HCT116 (cell line): ENCODE measurements around the gene DCTN4. TPM values are rescaled to one million over a fixed set of nuclear protein-coding genes. Genes with fewer than 3 reads are reported as not detected.

ENCODE experiments used
- ATAC-seq: fragments of 200-7000 bp; cut with Tn5 transposase; 2 replicates; pipeline ENCODE4 v1.9.1; 2020; ENCODE audit warnings: mild to moderate bottlenecking, moderate library complexity
- BruUV-seq: library from RNA; stranded (reverse); fragments of 400-500 nt; replicated peaks from 2 replicates; lab custom pipeline; 2021; lab: Mats Ljungman, UMichigan
- CTCF ChIA-PET: fragments of 300-600 bp; sonication (Branson Sonifier 250); formaldehyde crosslinking; loops from one replicate; lab custom pipeline; 2021; ENCODE audit warnings: antibody characterized with exemption; lab: Charles Lee
- POLR2A ChIA-PET: fragments of 300-600, 350-600 bp; sonication (Branson Sonifier 250); formaldehyde crosslinking; loops from one replicate; lab custom pipeline; 2021; ENCODE audit warnings: antibody characterized with exemption; lab: Charles Lee
- RAD21 ChIA-PET, 2 experiments: fragments of 300-600 bp; sonication (Branson Sonifier 250); formaldehyde crosslinking; loops; one replicate each; lab custom pipeline; 2023; ENCODE audit warnings: low total read pairs in 2 of 2; ENCODE audit not compliant: uncharacterized antibody in 2 of 2, unreplicated experiment in 2 of 2, low non-redundant PET in 1 of 2; lab: Charles Lee
- DNase-seq: peaks from one replicate; pipeline ENCODE4 v3.0.0-alpha.2; 2010; ENCODE audit warnings: low read depth, low spot score
- H2AFZ ChIP-seq: fragments of 200-600 bp; shearing (Covaris generic), sonication (generic); 2 replicates; pipeline ENCODE4 v1.6.1; 2017; ENCODE audit warnings: low read depth, mixed run types, mixed read lengths, antibody characterized with exemption, low read length; ENCODE audit not compliant: poor library complexity, severe bottlenecking
- H3K27ac ChIP-seq: 2 replicates; pipeline ENCODE4 v1.5.1; 2012; ENCODE audit warnings: low read depth, low read length
- H3K27me3 ChIP-seq: fragments of 200-600 bp; sonication (generic); 2 replicates; pipeline ENCODE4 v1.6.1; 2016; ENCODE audit warnings: mixed run types, low read length, mixed read lengths; ENCODE audit not compliant: insufficient read depth
- H3K36me3 ChIP-seq, 2 experiments: fragments of 200-500 bp in 1 of 2; fragments of 200-600 bp in 1 of 2; sonication (Bioruptor generic) in 1 of 2; sonication (generic) in 1 of 2; 2 replicates each; pipeline versions ENCODE4 v1.5.1 to v1.6.1; 2014 to 2016; ENCODE audit warnings: low read length in 2 of 2, inconsistent platforms in 1 of 2, mixed read lengths in 1 of 2, mixed run types in 1 of 2; ENCODE audit not compliant: insufficient read depth in 2 of 2, control insufficient read depth in 1 of 2
- H3K4me1 ChIP-seq, 2 experiments: fragments of 200-600 bp in 1 of 2; sonication (generic) in 1 of 2; 2 replicates each; pipeline versions ENCODE4 v1.5.1 to v1.6.1; 2012 to 2017; ENCODE audit warnings: low read length in 2 of 2, inconsistent platforms in 1 of 2, mild to moderate bottlenecking in 1 of 2, mixed read lengths in 1 of 2, mixed run types in 1 of 2, moderate library complexity in 1 of 2; ENCODE audit not compliant: insufficient read depth in 2 of 2, control insufficient read depth in 1 of 2
- H3K4me2 ChIP-seq: fragments of 200-600 bp; sonication (generic); 2 replicates; pipeline ENCODE4 v1.6.1; 2017; ENCODE audit warnings: mixed run types, low read length, mixed read lengths
- H3K4me3 ChIP-seq, 2 experiments: fragments of 200-600 bp in 1 of 2; sonication (generic) in 1 of 2; replicated peaks in 1 of 2; 2 replicates each; pipeline ENCODE4 v1.5.1; 2011 to 2016; ENCODE audit warnings: low read length in 2 of 2, control low read depth in 1 of 2, low read depth in 1 of 2, mild to moderate bottlenecking in 1 of 2, mixed read lengths in 1 of 2, mixed run types in 1 of 2
- H3K79me2 ChIP-seq: fragments of 200-600 bp; sonication (generic); 2 replicates; pipeline ENCODE4 v1.6.1; 2017; ENCODE audit warnings: mild to moderate bottlenecking, mixed run types, low read length, moderate library complexity, mixed read lengths; ENCODE audit not compliant: insufficient read depth
- H3K9ac ChIP-seq: fragments of 200-600 bp; sonication (generic); 2 replicates; pipeline ENCODE4 v1.6.1; 2016; ENCODE audit warnings: low read length, mixed read lengths
- H3K9me2 ChIP-seq: fragments of 200-600 bp; sonication (generic), shearing (Covaris generic); 2 replicates; pipeline ENCODE4 v1.6.1; 2017; ENCODE audit warnings: mixed run types, mild to moderate bottlenecking, moderate library complexity; ENCODE audit not compliant: insufficient read depth
- H3K9me3 ChIP-seq, 2 experiments: fragments of 200-500 bp in 1 of 2; fragments of 200-600 bp in 1 of 2; sonication (Bioruptor generic) in 1 of 2; sonication (generic) in 1 of 2; 2 replicates each; pipeline ENCODE4 v1.6.1; 2014 to 2017; ENCODE audit warnings: low read length in 2 of 2, mixed read lengths in 2 of 2, inconsistent platforms in 1 of 2, low read depth in 1 of 2, mild to moderate bottlenecking in 1 of 2, mixed run types in 1 of 2, moderate library complexity in 1 of 2; ENCODE audit not compliant: control insufficient read depth in 1 of 2, insufficient read depth in 1 of 2
- H4K20me1 ChIP-seq: fragments of 200-600 bp; sonication (generic), shearing (Covaris generic); 2 replicates; pipeline ENCODE4 v1.6.1; 2017; ENCODE audit warnings: mixed run types, mild to moderate bottlenecking, moderate library complexity; ENCODE audit not compliant: insufficient read depth
- ELF1 ChIP-seq: IDR thresholded peaks from 2 replicates; pipeline ENCODE4 v1.6.1; 2012; ENCODE audit warnings: low read depth, borderline replicate concordance
- EZH2phosphoT487 ChIP-seq: fragments of 200-600 bp; IDR thresholded peaks from 2 replicates; pipeline ENCODE4 v1.6.1; 2018; ENCODE audit warnings: antibody characterized with exemption, borderline replicate concordance
- FOSL1 ChIP-seq: IDR thresholded peaks from 2 replicates; pipeline ENCODE4 v1.6.1; 2012; ENCODE audit warnings: low read depth
- TCF7L2 ChIP-seq: IDR thresholded peaks from 2 replicates; pipeline ENCODE4 v1.7.0; 2011; ENCODE audit warnings: borderline replicate concordance, inconsistent platforms; ENCODE audit not compliant: insufficient read depth, insufficient read length; ENCODE audit errors: extremely low read depth
- intact Hi-C: fragments of 100-400 bp; cut with micrococcal nuclease; formaldehyde crosslinking; loops from 2 replicates; pipeline ENCODE4 v1.10.0; 2022
- total RNA-seq: library from RNA; stranded (reverse); gene quantifications from one replicate; pipeline ENCODE4 v1.2.1, GENCODE V29; 2021; ENCODE audit not compliant: unreplicated experiment

Gene DCTN4
- total RNA-seq, 1 experiment from 2014 or later: 78.8 TPM

- no peak overlapping the region for H3K4me3 ChIP-seq
- no peak overlapping the region for H3K9ac ChIP-seq
- ChIA-PET POLR2A (interaction anchor here (1.5 kb wide), 1 partner anchor 18 kb away, joined by 5 read pairs; the partner anchor contains the start of gene SYNPO), RAD21 (no interaction called here), CTCF (interaction anchor here (2.0 to 2.2 kb wide), 2 partner anchors 42 to 98 kb away, joined by 8 to 13 read pairs; partner anchors contain the start of gene RBM22)
- H3K9me2 ChIP-seq: no peaks in the 10 kb centered on the region
- H3K27ac ChIP-seq: no peak overlapping the region
- TF ChIP-seq EZH2phosphoT487: no peak
- TF ChIP-seq TCF7L2: no peak
- TF ChIP-seq FOSL1: no peak
- TF ChIP-seq ELF1: no peak
- BruUV-seq: no TSS peak
- H3K36me3 ChIP-seq: no peaks in the 10 kb centered on the region
- no peaks in the 10 kb centered on the region for H3K9me3 ChIP-seq
- ATAC-seq (no peak), DNase-seq (no peak)
- H3K4me1 ChIP-seq: peaks cover 4 to 15% of the 10 kb centered on the region in 2 experiments; a peak in 3 of 4 replicates
- intact Hi-C loops: loop anchor here (5.0 kb wide), 1 partner anchor 189 kb away; the partner anchor contains the start of gene IRGM
- no peak overlapping the region for H2AFZ ChIP-seq
- H4K20me1 ChIP-seq: no peaks in the 10 kb centered on the region
- no peaks in the 10 kb centered on the region for H3K79me2 ChIP-seq
- H3K27me3 ChIP-seq: no peaks in the 10 kb centered on the region
- no peak overlapping the region for H3K4me2 ChIP-seq
Measured at GRCh38 chr5:150658699-150659265, 100.0 kb downstream of the DCTN4 start.

Other genes starting within 250 kb of the DCTN4 start
- 8.2 TPM for gene SYNPO, start 118.4 kb downstream of the DCTN4 start, total RNA-seq
- gene MYOZ3, start 97.8 kb downstream of the DCTN4 start, total RNA-seq: 0.10 TPM
- 61.4 TPM for gene RBM22, start 58.0 kb downstream of the DCTN4 start, total RNA-seq
- 35.4 TPM for gene SMIM3, start 19.7 kb upstream of the DCTN4 start, total RNA-seq
- gene IRGM, start 87.5 kb upstream of the DCTN4 start, total RNA-seq: not detected
- 0.05 TPM for gene ZNF300, start 146.0 kb upstream of the DCTN4 start, total RNA-seq